HepG2 (cell line): ENCODE measurements around the gene CLDN18. TPM values are rescaled to one million over a fixed set of nuclear protein-coding genes. Genes with fewer than 3 reads are reported as not detected.

Source experiments
- ATAC-seq: fragments of 200-7000 bp; cut with Tn5 transposase; 3 replicates; pipeline ENCODE4 v1.9.1; 2020; ENCODE audit warnings: mild to moderate bottlenecking, moderate library complexity
- BruUV-seq: library from RNA; stranded (reverse); fragments of 400-500 nt; replicated peaks from 2 replicates; lab custom pipeline; 2021; lab: Mats Ljungman, UMichigan
- CTCF ChIA-PET: fragments of 300-600 bp; formaldehyde crosslinking; extraction: SDS; loops from one replicate; lab custom pipeline; 2021; ENCODE audit warnings: low total read pairs, inconsistent platforms, low intra/inter-chr PET ratio; lab: Yijun Ruan, JAX
- POLR2A ChIA-PET: fragments of 350-600 bp; sonication (Branson Sonifier 250); formaldehyde crosslinking; loops from one replicate; lab custom pipeline; 2020; ENCODE audit warnings: antibody characterized with exemption, inconsistent platforms; lab: Yijun Ruan, JAX
- DNase-seq: peaks from one replicate; pipeline ENCODE4 v3.0.0-alpha.2; 2015; ENCODE audit warnings: low spot score
- FAIRE-seq: peaks from 3 replicates; lab custom pipeline; 2011; peaks lifted over from hg19 to GRCh38; lab: Jason Lieb, UNC
- H2AFZ ChIP-seq: one replicate; pipeline ENCODE4 v1.6.1; 2011; ENCODE audit warnings: low read length, inconsistent platforms
- H3K27ac ChIP-seq: fragments of 300-600 bp; 3 replicates; pipeline ENCODE4 v1.8.0; 2011; ENCODE audit warnings: mixed run types, mild to moderate bottlenecking, mixed read lengths, low read length, inconsistent platforms; ENCODE audit not compliant: insufficient read depth; ENCODE audit errors: extremely low read length
- H3K27me3 ChIP-seq, 2 experiments: fragments of 200-600 bp in 1 of 2; 2 replicates in 1 of 2; 3 replicates in 1 of 2; pipeline versions ENCODE4 v1.6.0 to v1.8.0; 2011; ENCODE audit warnings: low read length in 2 of 2, mild to moderate bottlenecking in 2 of 2, moderate library complexity in 2 of 2, inconsistent platforms in 1 of 2; ENCODE audit not compliant: insufficient read depth in 2 of 2, control insufficient read depth in 1 of 2
- H3K36me3 ChIP-seq, 2 experiments: fragments of 200-600 bp in 1 of 2; replicated peaks in 1 of 2; 2 replicates in 1 of 2; 3 replicates in 1 of 2; pipeline versions ENCODE4 v1.5.1 to v1.8.0; 2011; ENCODE audit warnings: low read length in 2 of 2, inconsistent platforms in 1 of 2; ENCODE audit not compliant: insufficient read depth in 2 of 2, control insufficient read depth in 1 of 2
- H3K4me1 ChIP-seq: 2 replicates; pipeline ENCODE4 v1.5.1; 2012; ENCODE audit warnings: low read length, inconsistent platforms; ENCODE audit not compliant: insufficient read depth
- H3K4me2 ChIP-seq: 2 replicates; pipeline ENCODE4 v1.6.0; 2011; ENCODE audit warnings: low read depth, low read length, inconsistent platforms
- H3K4me3 ChIP-seq, 3 experiments: fragments of 200-600 bp in 1 of 3; sonication (generic), shearing (Covaris generic) in 1 of 3; replicated peaks in 1 of 3; 2 replicates each; pipeline ENCODE4 v1.5.1; 2011 to 2016; ENCODE audit warnings: low read length in 3 of 3, inconsistent platforms in 2 of 3, low read depth in 2 of 3, mild to moderate bottlenecking in 2 of 3, control low read depth in 1 of 3, mixed read lengths in 1 of 3; ENCODE audit not compliant: insufficient read depth in 1 of 3
- H3K79me2 ChIP-seq: one replicate; pipeline ENCODE4 v1.6.1; 2011; ENCODE audit warnings: low read length, inconsistent platforms; ENCODE audit not compliant: insufficient read depth
- H3K9ac ChIP-seq: 2 replicates; pipeline ENCODE4 v1.6.0; 2011; ENCODE audit warnings: mild to moderate bottlenecking, low read depth, low read length, inconsistent platforms; ENCODE audit not compliant: insufficient read depth
- H3K9me3 ChIP-seq: 2 replicates; pipeline ENCODE4 v1.5.1; 2012; ENCODE audit warnings: mild to moderate bottlenecking, low read length
- H4K20me1 ChIP-seq: 2 replicates; pipeline ENCODE4 v1.6.0; 2011; ENCODE audit warnings: inconsistent platforms, mild to moderate bottlenecking, low read length, moderate library complexity; ENCODE audit not compliant: insufficient read depth
- ATRX ChIP-seq: sonication (generic); formaldehyde crosslinking; IDR thresholded peaks from 2 replicates; pipeline ENCODE4 v1.4.0; 2020; ENCODE audit warnings: missing genetic modification reagents, borderline replicate concordance
- CAMTA2 ChIP-seq: sonication (generic); formaldehyde crosslinking; IDR thresholded peaks from 2 replicates; pipeline ENCODE4 v1.4.0; 2020; ENCODE audit warnings: mild to moderate bottlenecking, missing genetic modification reagents, borderline replicate concordance
- NR2F2 ChIP-seq: IDR thresholded peaks from 2 replicates; pipeline ENCODE4 v1.6.1; 2012; ENCODE audit warnings: low read depth, inconsistent platforms, borderline replicate concordance
- RAD51 ChIP-seq: fragments of 450-650 bp; IDR thresholded peaks from 2 replicates; pipeline ENCODE4 v1.6.1; 2016; ENCODE audit warnings: borderline replicate concordance
- RFX1 ChIP-seq: fragments of 450-650 bp; IDR thresholded peaks from 2 replicates; pipeline ENCODE4 v1.6.1; 2017
- SIN3A ChIP-seq: IDR thresholded peaks from 2 replicates; pipeline ENCODE4 v1.6.1; 2011; ENCODE audit warnings: low read depth, mild to moderate bottlenecking, control low read depth, low read length, borderline replicate concordance
- ZBTB7A ChIP-seq: sonication (generic); formaldehyde crosslinking; IDR thresholded peaks from 2 replicates; pipeline ENCODE4 v1.8.0; 2022; ENCODE audit warnings: mild to moderate bottlenecking, missing genetic modification reagents
- ZFP41 ChIP-seq: sonication (generic); formaldehyde crosslinking; IDR thresholded peaks from 2 replicates; pipeline ENCODE4 v1.4.0; 2020; ENCODE audit warnings: mild to moderate bottlenecking, missing genetic modification reagents, borderline replicate concordance
- ZMAT3 ChIP-seq: sonication (generic); formaldehyde crosslinking; conservative IDR thresholded peaks from 2 replicates; pipeline ENCODE4 v1.7.0; 2021; ENCODE audit warnings: missing genetic modification reagents
- ZNF296 ChIP-seq: sonication (generic); formaldehyde crosslinking; conservative IDR thresholded peaks from 2 replicates; pipeline ENCODE4 v1.5.0; 2020; ENCODE audit warnings: mild to moderate bottlenecking, missing genetic modification reagents
- ZNF33A ChIP-seq: sonication (generic); formaldehyde crosslinking; IDR thresholded peaks from 2 replicates; pipeline ENCODE4 v1.5.1; 2020; ENCODE audit warnings: missing genetic modification reagents, mild to moderate bottlenecking, moderate library complexity, borderline replicate concordance
- ZNF431 ChIP-seq: sonication (generic); formaldehyde crosslinking; IDR thresholded peaks from 2 replicates; pipeline ENCODE4 v1.9.0; 2022; ENCODE audit warnings: missing genetic modification reagents, low read depth, mild to moderate bottlenecking, borderline replicate concordance
- ZNF572 ChIP-seq: sonication (generic); formaldehyde crosslinking; IDR thresholded peaks from 2 replicates; pipeline ENCODE4 v1.5.1; 2020; ENCODE audit warnings: mild to moderate bottlenecking, missing genetic modification reagents
- WGBS: methylation state at CpG from one replicate; pipeline ENCODE4 v1.1.6; 2017; ENCODE audit warnings: low lambda C conversion rate; 5-methylcytosine and 5-hydroxymethylcytosine counted together
- in situ Hi-C: cut with HindIII; loops from 2 replicates; pipeline ENCODE4 v1.10.0; 2017; ENCODE audit warnings: low pct_unique_long_range_greater_than_20kb; ENCODE audit not compliant: extremely low pct_ligation_motif_present
- intact Hi-C: fragments of 100-400 bp; cut with micrococcal nuclease; formaldehyde crosslinking; loops from one replicate; pipeline ENCODE4 v1.10.0; 2022; ENCODE audit not compliant: unreplicated experiment
- polyA plus RNA-seq, 8 experiments: library from polyadenylated mRNA; depleted of rRNA in 3 of 8; stranded (reverse) in 7 of 8; unstranded in 1 of 8; fragments of >200 nt; fragmentation: Illumina TruSeq in 4 of 8; extraction: Trizol in 4 of 8; gene quantifications; 2 replicates each; pipeline versions ENCODE4 v1.2.1 to v1.2.3, GENCODE V29; 2011 to 2016; ENCODE audit warnings: low read depth in 4 of 8, missing spikeins in 1 of 8, mixed read lengths in 1 of 8; ENCODE audit not compliant: insufficient read depth in 1 of 8
- total RNA-seq, 5 experiments: library from RNA; depleted of rRNA; stranded (reverse); fragments of >200 nt; fragmentation: Illumina TruSeq; extraction: Trizol; gene quantifications; 2 replicates each; pipeline ENCODE4 v1.2.3, GENCODE V29; 2016; ENCODE audit warnings: low read depth in 1 of 5
- TF ChIP-seq, protein P1 (sequence below): sonication (generic); formaldehyde crosslinking; IDR thresholded peaks from 2 replicates; pipeline ENCODE4 v1.8.0; 2022; ENCODE audit warnings: missing genetic modification reagents, mild to moderate bottlenecking, moderate library complexity, borderline replicate concordance
- TF ChIP-seq, protein P2 (sequence below): IDR thresholded peaks from 2 replicates; pipeline ENCODE4 v1.6.1; 2016
- TF ChIP-seq, protein P3 (sequence below): sonication (generic); formaldehyde crosslinking; IDR thresholded peaks from 2 replicates; pipeline ENCODE4 v1.4.0; 2020; ENCODE audit warnings: mild to moderate bottlenecking, missing genetic modification reagents, borderline replicate concordance

The CLDN18 gene
- total and polyA plus RNA-seq, 2 of the 13 experiments (the other 11 are each of a cell fraction or from before 2014, with no cell fraction given) = not detected

DNA sequence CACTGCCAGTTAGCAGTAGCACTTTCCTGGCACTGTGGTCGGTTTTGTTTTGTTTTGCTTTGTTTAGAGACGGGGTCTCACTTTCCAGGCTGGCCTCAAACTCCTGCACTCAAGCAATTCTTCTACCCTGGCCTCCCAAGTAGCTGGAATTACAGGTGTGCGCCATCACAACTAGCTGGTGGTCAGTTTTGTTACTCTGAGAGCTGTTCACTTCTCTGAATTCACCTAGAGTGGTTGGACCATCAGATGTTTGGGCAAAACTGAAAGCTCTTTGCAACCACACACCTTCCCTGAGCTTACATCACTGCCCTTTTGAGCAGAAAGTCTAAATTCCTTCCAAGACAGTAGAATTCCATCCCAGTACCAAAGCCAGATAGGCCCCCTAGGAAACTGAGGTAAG is 22.6 kb downstream of the CLDN18 start:
- ATAC-seq (no peak), DNase-seq (no peak), FAIRE-seq (no peak)
- Histone ChIP-seq H4K20me1 (no peaks in the 10 kb centered on the region), H3K4me2 (no peak overlapping the region), H2AFZ (no peak overlapping the region), H3K27ac (no peak overlapping the region), H3K9me3 (no peaks in the 10 kb centered on the region), H3K27me3 (no peaks in the 10 kb centered on the region; a peak in 1 of 5 replicates), H3K4me3 (no peak overlapping the region), H3K79me2 (no peaks in the 10 kb centered on the region), H3K9ac (no peak overlapping the region), H3K36me3 (no peaks in the 10 kb centered on the region), H3K4me1 (no peaks in the 10 kb centered on the region)
- no TSS peak for BruUV-seq
- POLR2A ChIA-PET = no interaction called here
- TF ChIP-seq SIN3A = no peak
- no peak for TF ChIP-seq ZNF33A (CRISPR knock-in tag)
- TF ChIP-seq ZNF572 = no peak
- TF ChIP-seq, protein P1, sequence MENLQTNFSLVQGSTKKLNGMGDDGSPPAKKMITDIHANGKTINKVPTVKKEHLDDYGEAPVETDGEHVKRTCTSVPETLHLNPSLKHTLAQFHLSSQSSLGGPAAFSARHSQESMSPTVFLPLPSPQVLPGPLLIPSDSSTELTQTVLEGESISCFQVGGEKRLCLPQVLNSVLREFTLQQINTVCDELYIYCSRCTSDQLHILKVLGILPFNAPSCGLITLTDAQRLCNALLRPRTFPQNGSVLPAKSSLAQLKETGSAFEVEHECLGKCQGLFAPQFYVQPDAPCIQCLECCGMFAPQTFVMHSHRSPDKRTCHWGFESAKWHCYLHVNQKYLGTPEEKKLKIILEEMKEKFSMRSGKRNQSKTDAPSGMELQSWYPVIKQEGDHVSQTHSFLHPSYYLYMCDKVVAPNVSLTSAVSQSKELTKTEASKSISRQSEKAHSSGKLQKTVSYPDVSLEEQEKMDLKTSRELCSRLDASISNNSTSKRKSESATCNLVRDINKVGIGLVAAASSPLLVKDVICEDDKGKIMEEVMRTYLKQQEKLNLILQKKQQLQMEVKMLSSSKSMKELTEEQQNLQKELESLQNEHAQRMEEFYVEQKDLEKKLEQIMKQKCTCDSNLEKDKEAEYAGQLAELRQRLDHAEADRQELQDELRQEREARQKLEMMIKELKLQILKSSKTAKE (CRISPR knock-in tag) = no peak
- no peak for TF ChIP-seq ZMAT3
- TF ChIP-seq ATRX (CRISPR knock-in tag) = no peak
- TF ChIP-seq RAD51 = no peak
- no peak for TF ChIP-seq ZFP41 (CRISPR knock-in tag)
- TF ChIP-seq ZNF431 (CRISPR knock-in tag) = no peak
- TF ChIP-seq, protein P2, sequence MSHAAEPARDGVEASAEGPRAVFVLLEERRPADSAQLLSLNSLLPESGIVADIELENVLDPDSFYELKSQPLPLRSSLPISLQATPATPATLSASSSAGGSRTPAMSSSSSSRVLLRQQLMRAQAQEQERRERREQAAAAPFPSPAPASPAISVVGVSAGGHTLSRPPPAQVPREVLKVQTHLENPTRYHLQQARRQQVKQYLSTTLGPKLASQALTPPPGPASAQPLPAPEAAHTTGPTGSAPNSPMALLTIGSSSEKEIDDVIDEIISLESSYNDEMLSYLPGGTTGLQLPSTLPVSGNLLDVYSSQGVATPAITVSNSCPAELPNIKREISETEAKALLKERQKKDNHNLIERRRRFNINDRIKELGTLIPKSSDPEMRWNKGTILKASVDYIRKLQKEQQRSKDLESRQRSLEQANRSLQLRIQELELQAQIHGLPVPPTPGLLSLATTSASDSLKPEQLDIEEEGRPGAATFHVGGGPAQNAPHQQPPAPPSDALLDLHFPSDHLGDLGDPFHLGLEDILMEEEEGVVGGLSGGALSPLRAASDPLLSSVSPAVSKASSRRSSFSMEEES (CRISPR knock-in tag) = no peak
- TF ChIP-seq, protein P3, sequence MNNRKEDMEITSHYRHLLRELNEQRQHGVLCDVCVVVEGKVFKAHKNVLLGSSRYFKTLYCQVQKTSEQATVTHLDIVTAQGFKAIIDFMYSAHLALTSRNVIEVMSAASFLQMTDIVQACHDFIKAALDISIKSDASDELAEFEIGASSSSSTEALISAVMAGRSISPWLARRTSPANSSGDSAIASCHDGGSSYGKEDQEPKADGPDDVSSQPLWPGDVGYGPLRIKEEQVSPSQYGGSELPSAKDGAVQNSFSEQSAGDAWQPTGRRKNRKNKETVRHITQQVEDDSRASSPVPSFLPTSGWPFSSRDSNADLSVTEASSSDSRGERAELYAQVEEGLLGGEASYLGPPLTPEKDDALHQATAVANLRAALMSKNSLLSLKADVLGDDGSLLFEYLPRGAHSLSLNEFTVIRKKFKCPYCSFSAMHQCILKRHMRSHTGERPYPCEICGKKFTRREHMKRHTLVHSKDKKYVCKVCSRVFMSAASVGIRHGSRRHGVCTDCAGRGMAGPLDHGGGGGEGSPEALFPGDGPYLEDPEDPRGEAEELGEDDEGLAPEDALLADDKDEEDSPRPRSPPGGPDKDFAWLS (CRISPR knock-in tag) = no peak
- no peak for TF ChIP-seq ZNF296 (CRISPR knock-in tag)
- no peak for TF ChIP-seq NR2F2
- TF ChIP-seq CAMTA2 = no peak
- no peak for TF ChIP-seq ZBTB7A
- no peak for TF ChIP-seq RFX1
- in situ Hi-C loops (no loop called here), intact Hi-C loops (no loop called here)
- WGBS = 37% methylated on average over 3 of the region's 3 CpGs
- CTCF ChIA-PET = no interaction called here
